CD14-positive monocyte (primary cell): ENCODE results near the gene RAMP1. TPM values are rescaled to one million over a fixed set of nuclear protein-coding genes. Genes with fewer than 3 reads are reported as not detected.

Experiments
- DNase-seq, 3 donors: peaks; one replicate each; pipeline ENCODE4 v3.0.0-alpha.2; 2011 to 2022
- H2AFZ ChIP-seq: 2 replicates; pipeline ENCODE4 v1.6.0; 2012; ENCODE audit warnings: mild to moderate bottlenecking, low read depth, low read length, inconsistent platforms; ENCODE audit not compliant: insufficient read depth, poor library complexity, severe bottlenecking
- H3K27ac ChIP-seq, 2 donors: 1 replicate in 1 of 2; 2 replicates in 1 of 2; pipeline ENCODE4 v1.5.1; 2012 to 2013; ENCODE audit warnings: low read length in 2 of 2, control low read depth in 1 of 2, inconsistent platforms in 1 of 2, low read depth in 1 of 2, mild to moderate bottlenecking in 1 of 2
- H3K27me3 ChIP-seq, 2 donors: one replicate each; pipeline versions ENCODE4 v1.6.0 to v1.6.1; 2011 to 2013; ENCODE audit warnings: low read length in 2 of 2; ENCODE audit not compliant: control insufficient read depth in 2 of 2, insufficient read depth in 2 of 2
- H3K36me3 ChIP-seq, 2 donors: replicated peaks in 1 of 2; 1 replicate in 1 of 2; 2 replicates in 1 of 2; pipeline versions ENCODE4 v1.5.1 to v1.6.1; 2012 to 2013; ENCODE audit warnings: low read length in 2 of 2, control low read depth in 1 of 2, inconsistent platforms in 1 of 2, mild to moderate bottlenecking in 1 of 2; ENCODE audit not compliant: insufficient read depth in 2 of 2, control insufficient read depth in 1 of 2
- H3K4me1 ChIP-seq, 2 donors: 1 replicate in 1 of 2; 2 replicates in 1 of 2; pipeline versions ENCODE4 v1.5.1 to v1.6.1; 2012 to 2013; ENCODE audit warnings: low read length in 2 of 2, control low read depth in 1 of 2, inconsistent platforms in 1 of 2, mild to moderate bottlenecking in 1 of 2, moderate library complexity in 1 of 2; ENCODE audit not compliant: insufficient read depth in 2 of 2, control insufficient read depth in 1 of 2
- H3K4me2 ChIP-seq: replicated peaks from 2 replicates; pipeline ENCODE3; 2012; ENCODE audit warnings: low read length, moderate library complexity, mild to moderate bottlenecking; ENCODE audit not compliant: poor library complexity, severe bottlenecking; ENCODE audit errors: extremely low read depth
- H3K4me3 ChIP-seq, 3 experiments: fragments of 200-600 bp in 1 of 3; sonication (generic) in 1 of 3; replicated peaks in 1 of 3; 1 replicate in 2 of 3; 2 replicates in 1 of 3; pipeline ENCODE4 v1.5.1; 2011 to 2013; ENCODE audit warnings: low read length in 3 of 3, mild to moderate bottlenecking in 3 of 3, control low read depth in 2 of 3, low read depth in 2 of 3, inconsistent platforms in 1 of 3, moderate library complexity in 1 of 3
- H3K79me2 ChIP-seq: 2 replicates; pipeline ENCODE4 v1.6.0; 2012; ENCODE audit warnings: mild to moderate bottlenecking, control low read depth, inconsistent platforms, low read length, moderate library complexity; ENCODE audit not compliant: insufficient read depth
- H3K9ac ChIP-seq: 2 replicates; pipeline ENCODE4 v1.6.0; 2017; ENCODE audit warnings: low read length, mild to moderate bottlenecking; ENCODE audit not compliant: insufficient read depth, poor library complexity, severe bottlenecking
- H3K9me3 ChIP-seq, 2 donors: replicated peaks in 1 of 2; 1 replicate in 1 of 2; 2 replicates in 1 of 2; pipeline versions ENCODE4 v1.5.1 to v1.6.1; 2012 to 2013; ENCODE audit warnings: low read length in 2 of 2, control low read depth in 1 of 2; ENCODE audit not compliant: control insufficient read depth in 1 of 2, insufficient read depth in 1 of 2
- H4K20me1 ChIP-seq: 2 replicates; pipeline ENCODE4 v1.6.0; 2012; ENCODE audit warnings: mild to moderate bottlenecking, low read length, control low read depth, moderate library complexity; ENCODE audit not compliant: insufficient read depth
- H3K27ac Mint-ChIP-seq, 7 donors: one replicate each; pipeline ENCODE4 v1.8.0; 2020; ENCODE audit warnings: mild to moderate bottlenecking in 7 of 7, mixed read lengths in 7 of 7, moderate library complexity in 6 of 7, inconsistent platforms in 2 of 7
- H3K27me3 Mint-ChIP-seq, 3 donors: one replicate each; pipeline ENCODE4 v1.8.0; 2021 to 2022; ENCODE audit warnings: low read depth in 3 of 3, mild to moderate bottlenecking in 3 of 3, mixed read lengths in 3 of 3, moderate library complexity in 3 of 3, inconsistent platforms in 1 of 3
- H3K36me3 Mint-ChIP-seq, 2 donors: one replicate each; pipeline ENCODE4 v1.8.0; 2020; ENCODE audit warnings: mixed read lengths in 2 of 2, inconsistent platforms in 1 of 2, mild to moderate bottlenecking in 1 of 2
- H3K4me1 Mint-ChIP-seq: one replicate; pipeline ENCODE4 v1.8.0; 2020; ENCODE audit warnings: mild to moderate bottlenecking, mixed read lengths
- H3K4me3 Mint-ChIP-seq, 2 donors: one replicate each; pipeline ENCODE4 v1.8.0; 2020; ENCODE audit warnings: mild to moderate bottlenecking in 2 of 2, mixed read lengths in 2 of 2, moderate library complexity in 1 of 2
- H3K9me3 Mint-ChIP-seq, 7 donors: one replicate each; pipeline ENCODE4 v1.8.0; 2020 to 2022; ENCODE audit warnings: mixed read lengths in 7 of 7, mild to moderate bottlenecking in 6 of 7, moderate library complexity in 6 of 7, inconsistent platforms in 2 of 7
- WGBS: methylation state at CpG from one replicate; pipeline ENCODE4 v1.1.5; 2013; ENCODE audit warnings: missing lambda C conversion rate; ENCODE audit not compliant: insufficient coverage; 5-methylcytosine and 5-hydroxymethylcytosine counted together
- intact Hi-C, 2 donors: fragments of 100-400 bp; cut with micrococcal nuclease; formaldehyde crosslinking; loops; one replicate each; pipeline versions ENCODE4 v1.15.0 to v1.15.1; 2023
- polyA plus RNA-seq, 3 donors: library from polyadenylated mRNA; depleted of rRNA in 1 of 3; unstranded in 2 of 3; stranded (reverse) in 1 of 3; fragments of 300-500 nt in 2 of 3; fragments of >200 nt in 1 of 3; fragmentation: Illumina TruSeq in 2 of 3; gene quantifications; 1 replicate in 2 of 3; 2 replicates in 1 of 3; pipeline ENCODE4 v1.2.3, GENCODE V29; 2012 to 2021
- TF ChIP-seq, protein P1 (sequence below): fragments of 200-600 bp; IDR thresholded peaks from one replicate; pipeline ENCODE4 v1.8.0; 2022; ENCODE audit warnings: antibody characterized with exemption, mild to moderate bottlenecking

Gene RAMP1
- polyA plus RNA-seq, 3 donors = not detected

DNA sequence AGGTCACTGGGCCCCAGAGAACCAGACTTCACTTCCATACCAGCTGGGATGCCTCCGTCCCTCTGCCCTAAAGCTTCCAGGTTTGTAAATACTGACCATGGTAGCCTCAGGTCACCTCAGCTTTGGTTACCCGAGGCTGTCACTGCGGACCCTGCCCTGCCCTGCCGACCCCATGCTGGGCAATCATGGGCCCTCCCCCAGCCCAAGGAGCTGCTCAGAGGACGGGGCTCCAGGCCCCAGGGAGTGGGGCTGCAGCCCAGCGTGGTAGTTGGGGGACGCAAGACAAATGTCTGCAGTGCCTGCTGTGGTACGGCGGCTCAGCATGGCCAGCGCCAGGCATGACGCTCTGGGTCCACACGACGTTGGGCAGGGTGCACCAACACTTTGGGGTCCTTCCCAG lies 25.3 kb downstream of the RAMP1 start:
- no peaks in the 10 kb centered on the region for H4K20me1 ChIP-seq
- H2AFZ ChIP-seq = no peak overlapping the region
- no peak overlapping the region for H3K4me3 ChIP-seq
- 93% methylated on average over 13 of the region's 13 CpGs for WGBS
- no peaks in the 10 kb centered on the region for H3K27me3 ChIP-seq
- no peaks in the 10 kb centered on the region for H3K36me3 ChIP-seq
- H3K9me3 ChIP-seq = no peaks in the 10 kb centered on the region
- H3K4me1 ChIP-seq = no peaks in the 10 kb centered on the region
- peaks cover 5% of the 10 kb centered on the region for H3K4me1 Mint-ChIP-seq
- H3K36me3 Mint-ChIP-seq = no peaks in the 10 kb centered on the region
- H3K4me2 ChIP-seq = no peak overlapping the region
- H3K79me2 ChIP-seq = no peaks in the 10 kb centered on the region
- no peaks in the 10 kb centered on the region for H3K27me3 Mint-ChIP-seq
- no peak overlapping the region for H3K9ac ChIP-seq
- H3K4me3 Mint-ChIP-seq = no peak overlapping the region
- TF ChIP-seq, protein P1, sequence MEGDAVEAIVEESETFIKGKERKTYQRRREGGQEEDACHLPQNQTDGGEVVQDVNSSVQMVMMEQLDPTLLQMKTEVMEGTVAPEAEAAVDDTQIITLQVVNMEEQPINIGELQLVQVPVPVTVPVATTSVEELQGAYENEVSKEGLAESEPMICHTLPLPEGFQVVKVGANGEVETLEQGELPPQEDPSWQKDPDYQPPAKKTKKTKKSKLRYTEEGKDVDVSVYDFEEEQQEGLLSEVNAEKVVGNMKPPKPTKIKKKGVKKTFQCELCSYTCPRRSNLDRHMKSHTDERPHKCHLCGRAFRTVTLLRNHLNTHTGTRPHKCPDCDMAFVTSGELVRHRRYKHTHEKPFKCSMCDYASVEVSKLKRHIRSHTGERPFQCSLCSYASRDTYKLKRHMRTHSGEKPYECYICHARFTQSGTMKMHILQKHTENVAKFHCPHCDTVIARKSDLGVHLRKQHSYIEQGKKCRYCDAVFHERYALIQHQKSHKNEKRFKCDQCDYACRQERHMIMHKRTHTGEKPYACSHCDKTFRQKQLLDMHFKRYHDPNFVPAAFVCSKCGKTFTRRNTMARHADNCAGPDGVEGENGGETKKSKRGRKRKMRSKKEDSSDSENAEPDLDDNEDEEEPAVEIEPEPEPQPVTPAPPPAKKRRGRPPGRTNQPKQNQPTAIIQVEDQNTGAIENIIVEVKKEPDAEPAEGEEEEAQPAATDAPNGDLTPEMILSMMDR = no peak
- no peak overlapping the region for H3K27ac Mint-ChIP-seq
- DNase-seq = no peak
- intact Hi-C loops = no loop called here
- H3K9me3 Mint-ChIP-seq = no peaks in the 10 kb centered on the region
- H3K27ac ChIP-seq = no peak overlapping the region

DNA sequence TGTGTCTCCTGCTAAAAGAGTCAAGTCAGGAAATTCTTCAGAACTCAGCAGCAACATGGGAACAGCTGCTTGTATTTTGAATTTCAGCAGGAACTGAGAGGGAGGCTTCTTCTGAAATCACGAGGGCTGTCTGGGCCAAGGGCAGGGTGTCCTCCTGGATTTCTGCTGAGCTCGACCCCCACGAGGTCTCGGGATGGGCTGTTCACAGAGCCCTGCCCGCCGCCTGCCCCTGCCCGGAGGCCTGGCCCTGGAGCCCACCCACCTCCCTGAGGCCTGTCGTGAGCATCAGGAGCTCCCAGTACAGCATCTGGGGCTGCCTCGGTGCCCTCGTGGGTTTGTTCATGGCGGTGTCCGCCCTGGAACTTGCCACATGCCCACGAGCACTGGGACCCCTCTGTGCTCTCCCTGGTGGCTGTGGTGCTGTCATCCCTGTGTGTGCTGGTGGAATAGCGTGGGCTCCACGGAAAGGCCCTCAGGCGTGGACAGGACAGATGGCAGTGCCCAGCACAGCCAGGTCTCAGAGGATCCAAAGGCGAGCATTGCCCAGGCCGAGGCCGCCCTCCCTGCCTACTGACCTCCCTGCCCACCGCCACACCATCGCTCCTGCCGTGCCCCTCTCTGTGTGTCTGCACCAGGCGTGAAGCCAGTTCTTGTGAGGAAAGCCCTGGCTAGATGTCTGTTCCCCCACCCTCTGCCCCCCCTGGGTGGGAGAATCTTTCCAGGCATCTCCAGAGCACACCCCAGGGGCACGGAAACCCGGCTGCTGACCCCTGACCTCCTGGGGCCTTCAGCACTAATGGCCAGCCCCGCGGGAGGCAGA lies 25.9 kb downstream of the RAMP1 start:
- intact Hi-C loops = no loop called here
- no peaks in the 10 kb centered on the region for H4K20me1 ChIP-seq
- no peaks in the 10 kb centered on the region for H3K4me1 ChIP-seq
- no peak overlapping the region for H3K9ac ChIP-seq
- Mint-ChIP-seq H3K27me3 (no peaks in the 10 kb centered on the region), H3K4me1 (peaks cover 5% of the 10 kb centered on the region), H3K36me3 (no peaks in the 10 kb centered on the region), H3K27ac (no peak overlapping the region), H3K9me3 (no peaks in the 10 kb centered on the region), H3K4me3 (no peak overlapping the region)
- H3K4me3 ChIP-seq = no peak overlapping the region
- H3K27me3 ChIP-seq = no peaks in the 10 kb centered on the region
- no peak overlapping the region for H3K27ac ChIP-seq
- no peak for DNase-seq
- no peak overlapping the region for H2AFZ ChIP-seq
- H3K4me2 ChIP-seq = no peak overlapping the region
- no peaks in the 10 kb centered on the region for H3K36me3 ChIP-seq
- no peaks in the 10 kb centered on the region for H3K9me3 ChIP-seq
- H3K79me2 ChIP-seq = no peaks in the 10 kb centered on the region
- TF ChIP-seq, protein P1 = no peak
- 97% methylated on average over 23 of the region's 27 CpGs for WGBS
